HTERT RPE-1 (cell line): ENCODE results near the gene DYNLL1.
"Not testable (repeated sequence)": the region's sequence is repeated elsewhere in the genome, so short reads cannot be mapped to it uniquely, and the experiment has no call there.

Experiments
- in situ Hi-C: fragments of 300-500 bp; cut with MboI; formaldehyde crosslinking; loops from 4 replicates; pipeline ENCODE4 v1.14.3; 2020; ENCODE audit warnings: low sequenced_read_pairs

DYNLL1 gene

GRCh38 chr12:120495731-120496412 is at the start of gene DYNLL1:
Gene DYNLL1 (plus strand): TSS chr12:120496113. CDS start chr12:120496422, 309 bp downstream.
- in situ Hi-C loops: no loop called here

- in situ Hi-C loops: not testable (repeated sequence)
Measured at GRCh38 chr12:120446844-120447178, 49.1 kb upstream of the DYNLL1 start.

GRCh38 chr12:120447992-120448391 is 47.9 kb upstream of the DYNLL1 start:
- in situ Hi-C loops: no loop called here

GRCh38 chr12:120452524-120452923 is 43.4 kb upstream of the DYNLL1 start:
- in situ Hi-C loops: not testable (repeated sequence)

GRCh38 chr12:120453060-120453750 is 42.7 kb upstream of the DYNLL1 start:
- in situ Hi-C loops: no loop called here

GRCh38 chr12:120453977-120454376 is 41.9 kb upstream of the DYNLL1 start:
- in situ Hi-C loops: no loop called here

- in situ Hi-C loops: no loop called here
Measured at GRCh38 chr12:120455302-120455701, 40.6 kb upstream of the DYNLL1 start.

- in situ Hi-C loops: no loop called here
Measured at GRCh38 chr12:120457133-120457532, 38.8 kb upstream of the DYNLL1 start.

GRCh38 chr12:120460157-120460556 is 35.8 kb upstream of the DYNLL1 start:
- in situ Hi-C loops: no loop called here

- in situ Hi-C loops: no loop called here
Measured at GRCh38 chr12:120462099-120462640, 33.7 kb upstream of the DYNLL1 start.

- in situ Hi-C loops: no loop called here
Measured at GRCh38 chr12:120463712-120464111, 32.2 kb upstream of the DYNLL1 start.

GRCh38 chr12:120465756-120466155 is 30.2 kb upstream of the DYNLL1 start:
- in situ Hi-C loops: no loop called here

GRCh38 chr12:120466560-120467315 is 29.2 kb upstream of the DYNLL1 start:
- in situ Hi-C loops: no loop called here

- in situ Hi-C loops: no loop called here
Measured at GRCh38 chr12:120467439-120467838, 28.5 kb upstream of the DYNLL1 start.

- in situ Hi-C loops: no loop called here
Measured at GRCh38 chr12:120468325-120468820, 27.5 kb upstream of the DYNLL1 start.

- in situ Hi-C loops: no loop called here
Measured at GRCh38 chr12:120468821-120469449, 27.0 kb upstream of the DYNLL1 start.

- in situ Hi-C loops: no loop called here
Measured at GRCh38 chr12:120469450-120470149, 26.3 kb upstream of the DYNLL1 start, which contains the start of gene SRSF9. Gene SRSF9 (minus strand): TSS chr12:120469748. CDS start chr12:120469609, 139 bp downstream.

GRCh38 chr12:120470150-120470784 is 25.6 kb upstream of the DYNLL1 start:
- in situ Hi-C loops: no loop called here

GRCh38 chr12:120472521-120472920 is 23.4 kb upstream of the DYNLL1 start:
- in situ Hi-C loops: no loop called here
